ENCODE data around the gene PDZK1IP1.

The PDZK1IP1 gene, protein sequence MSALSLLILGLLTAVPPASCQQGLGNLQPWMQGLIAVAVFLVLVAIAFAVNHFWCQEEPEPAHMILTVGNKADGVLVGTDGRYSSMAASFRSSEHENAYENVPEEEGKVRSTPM

DNA sequence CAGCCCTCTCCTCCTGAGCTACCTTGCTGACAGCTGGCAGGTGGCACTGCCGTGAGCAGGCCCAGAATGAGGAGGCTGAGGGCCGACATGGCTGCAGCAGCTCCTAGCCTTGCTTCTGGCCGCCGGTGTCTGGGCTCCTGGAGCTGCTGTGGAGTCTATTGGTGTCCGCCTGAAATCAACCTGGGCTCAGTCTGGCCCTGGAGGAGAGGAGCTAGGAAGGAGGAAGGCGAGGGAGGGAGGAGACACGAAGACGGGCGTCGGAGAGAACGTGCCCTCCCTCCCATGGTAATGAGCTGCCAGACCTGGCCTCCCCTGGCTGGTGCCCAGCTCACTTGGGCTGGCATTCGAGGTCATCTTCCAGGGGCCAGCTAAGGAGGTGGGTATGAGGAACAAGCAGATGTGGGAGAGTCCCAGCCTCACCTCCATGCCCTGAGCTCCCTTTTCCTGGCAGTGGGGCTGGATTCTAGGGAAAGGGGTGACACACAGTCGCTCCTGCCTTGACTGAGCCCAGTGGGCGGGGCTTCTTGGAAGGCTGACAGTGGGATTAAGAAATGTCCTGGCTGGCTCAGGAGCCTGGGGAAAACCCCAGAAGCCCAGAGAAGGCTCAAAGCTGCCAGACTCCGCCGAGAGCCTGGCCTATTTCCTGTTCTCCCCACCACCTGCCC is at the start of gene PDZK1IP1:
Gene PDZK1IP1 (minus strand): TSS at position 193 of the 665 bp plus-strand sequence. CDS start 104 bp downstream, at position 89.
- peak; percentile 82 for DNase-seq (ENCODE audit: low spot score)

DNA sequence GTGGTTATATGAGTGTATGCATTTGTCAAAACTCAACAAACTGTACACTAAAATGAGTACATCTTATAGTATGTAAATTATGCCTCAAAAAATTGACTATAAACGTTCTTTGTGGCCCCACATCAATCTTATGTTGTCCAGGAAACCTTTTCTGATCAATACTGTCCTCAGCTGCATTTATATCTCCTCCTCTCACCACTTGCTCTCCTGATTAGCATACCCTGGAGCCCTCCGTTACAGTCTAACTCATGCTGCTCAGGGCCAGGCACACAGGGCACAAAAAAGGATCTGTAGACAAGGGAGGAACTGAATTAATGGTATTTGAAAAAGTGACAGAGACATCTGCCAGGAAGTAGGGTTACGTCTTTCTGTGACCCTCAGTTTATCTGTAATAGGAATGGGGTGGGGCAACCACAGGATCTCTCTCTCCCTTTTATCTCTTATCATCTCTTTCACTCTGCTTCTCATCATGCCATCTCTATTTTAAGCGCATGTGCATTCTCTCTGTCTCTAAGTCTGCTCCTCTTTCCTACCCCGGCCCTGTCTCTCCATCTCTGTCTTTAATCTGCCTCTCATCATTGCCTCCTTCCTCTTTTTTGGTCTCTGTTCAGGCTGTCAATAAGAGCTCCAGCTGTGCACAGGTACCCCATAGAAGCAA is 49.2 kb upstream of the PDZK1IP1 start:
- peak; percentile 47 for DNase-seq (ENCODE audit: low spot score)

DNA sequence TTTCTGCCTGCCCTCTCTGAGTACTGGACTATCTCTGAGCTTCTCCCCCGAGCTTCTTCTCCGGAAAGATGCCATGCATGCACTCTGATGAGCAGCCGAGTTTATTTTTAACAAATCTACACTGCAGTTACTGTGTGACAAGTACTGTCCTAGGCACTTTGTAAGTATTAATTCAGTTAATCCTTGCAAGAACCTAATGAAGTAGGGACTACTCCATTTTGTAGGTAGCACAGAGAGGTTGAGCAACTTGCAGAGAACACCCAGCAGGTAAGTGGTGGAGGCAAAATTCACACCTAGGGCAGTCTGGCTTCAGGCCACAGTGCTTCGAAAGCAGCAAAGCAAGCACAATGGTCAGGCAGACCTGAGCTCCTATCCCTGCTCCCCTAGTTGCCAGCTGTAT is 46.0 kb upstream of the PDZK1IP1 start:
- peak; percentile 32 for DNase-seq (ENCODE audit: low spot score)

DNA sequence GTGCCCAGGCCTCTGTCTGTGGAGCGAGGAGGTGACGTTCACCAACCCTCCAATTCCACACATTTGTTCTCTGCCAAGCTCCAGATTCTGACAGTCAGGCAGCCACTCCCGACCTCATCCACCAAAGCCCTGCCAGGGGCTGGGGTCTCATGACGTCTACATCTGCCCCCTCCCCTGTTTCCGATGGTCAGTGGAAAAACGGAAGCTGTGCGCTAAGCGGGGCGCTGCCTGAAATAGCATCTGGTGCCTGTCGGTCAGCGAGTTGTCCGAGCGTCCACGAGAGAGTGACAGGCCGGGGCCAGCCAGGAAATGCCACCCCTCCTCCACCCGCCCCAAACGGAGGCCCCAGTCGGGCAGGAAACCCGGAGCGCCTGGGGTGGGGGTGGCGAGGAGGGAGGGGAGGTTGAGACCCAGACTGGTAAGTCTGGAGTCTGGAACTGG is 45.4 kb upstream of the PDZK1IP1 start:
- no peak for DNase-seq (ENCODE audit: low spot score)

DNA sequence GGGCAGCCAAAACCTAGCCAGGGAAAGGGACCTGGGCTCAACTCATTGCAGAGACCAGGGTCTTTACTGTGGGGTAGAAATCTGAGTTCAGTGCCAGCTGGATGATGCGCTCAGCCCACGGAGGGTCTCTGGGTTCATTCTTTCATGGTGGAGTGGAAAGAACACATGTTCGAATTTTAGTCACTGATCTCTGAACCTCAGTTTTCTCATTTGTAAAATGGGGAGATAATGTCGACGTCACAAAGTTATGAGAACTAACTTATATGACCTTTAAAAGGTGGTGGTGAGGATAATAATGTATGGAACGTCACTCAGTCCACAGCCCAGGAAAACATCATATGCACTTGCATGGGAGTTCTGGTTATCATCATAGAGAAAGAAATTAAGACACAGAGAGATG is 43.4 kb upstream of the PDZK1IP1 start:
- peak; percentile 63 for DNase-seq (ENCODE audit: low spot score)

DNA sequence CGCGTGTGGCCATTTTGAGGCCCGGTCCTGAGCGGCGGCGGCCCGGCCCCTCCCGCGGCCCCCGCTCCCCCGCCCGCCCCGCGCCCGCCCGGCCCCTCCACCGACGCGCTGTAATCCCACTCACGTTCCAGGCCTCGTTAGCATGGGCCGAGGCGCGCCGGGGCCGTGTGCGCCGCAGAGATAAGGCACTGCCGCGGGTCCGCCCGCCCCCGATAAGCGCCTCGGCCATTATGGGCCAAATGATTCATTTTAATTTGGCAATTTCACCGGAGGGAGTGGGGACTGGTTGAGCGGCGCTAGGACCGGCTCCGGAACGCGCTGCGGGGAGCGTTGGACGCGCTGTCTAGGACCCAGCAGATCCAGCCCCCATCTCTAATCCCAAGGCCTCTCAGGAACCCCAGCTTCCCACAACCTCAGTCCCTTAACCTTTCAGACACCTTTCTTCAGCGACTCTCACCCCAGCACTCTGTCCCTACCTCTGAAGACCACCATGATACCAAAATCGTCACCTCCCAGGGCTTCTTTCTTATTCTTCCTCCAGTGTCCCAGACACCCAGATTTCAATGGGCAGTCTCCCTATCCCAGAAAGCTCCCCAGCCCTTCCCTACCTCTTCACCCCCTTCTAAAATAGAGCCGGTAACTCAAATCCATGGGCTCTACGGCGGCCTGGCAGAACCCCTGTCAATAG is 42.5 kb upstream of the PDZK1IP1 start, which contains the start of gene TAL1:
Gene TAL1 (minus strand): TSS at position 39 of the 688 bp plus-strand sequence. CDS start 6,337 bp downstream, outside the sequence.
- DNase-seq (ENCODE audit: low spot score) = peak; percentile 98

DNA sequence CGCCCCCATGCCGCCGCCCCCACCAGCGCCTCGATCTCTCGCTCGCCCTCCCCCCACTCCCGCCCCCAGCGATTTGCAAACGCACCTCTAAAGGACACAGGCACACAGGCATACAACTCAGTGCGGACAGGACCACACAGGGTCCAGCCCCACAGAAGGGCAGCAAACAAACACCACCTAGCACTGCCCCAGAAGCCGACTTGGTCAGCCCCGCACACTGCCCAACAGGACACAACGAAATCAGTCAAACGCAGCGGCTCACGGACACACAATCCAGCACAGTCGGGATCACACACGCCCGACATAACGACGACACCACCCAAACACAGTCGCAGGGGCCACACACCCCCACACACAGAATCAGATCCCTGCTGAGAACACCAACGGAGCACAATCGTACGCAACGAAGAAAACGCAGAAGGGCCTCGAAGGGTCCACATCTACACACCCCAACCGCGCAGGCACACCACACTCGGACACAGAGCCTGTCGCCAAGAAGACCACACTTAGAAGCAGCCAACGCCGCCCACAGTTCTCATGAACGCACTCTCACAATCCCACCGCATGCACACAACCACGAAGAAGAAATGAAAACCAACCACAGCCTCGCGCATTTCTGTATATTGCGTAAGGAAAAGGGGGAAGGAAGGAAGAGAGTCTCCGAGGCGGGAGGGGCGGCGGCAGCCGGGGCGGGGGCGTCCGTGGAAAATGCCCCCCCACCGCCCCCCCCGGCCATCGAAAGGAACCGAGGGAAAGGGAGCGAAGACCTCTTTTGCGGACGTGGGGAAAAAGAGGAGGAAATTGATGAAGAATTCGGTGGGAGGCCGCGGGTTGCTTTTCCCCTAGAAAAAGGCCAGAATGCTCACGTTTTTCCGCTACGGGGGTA is 41.7 kb upstream of the PDZK1IP1 start:
- peak; percentile 75 for DNase-seq (ENCODE audit: low spot score)

DNA sequence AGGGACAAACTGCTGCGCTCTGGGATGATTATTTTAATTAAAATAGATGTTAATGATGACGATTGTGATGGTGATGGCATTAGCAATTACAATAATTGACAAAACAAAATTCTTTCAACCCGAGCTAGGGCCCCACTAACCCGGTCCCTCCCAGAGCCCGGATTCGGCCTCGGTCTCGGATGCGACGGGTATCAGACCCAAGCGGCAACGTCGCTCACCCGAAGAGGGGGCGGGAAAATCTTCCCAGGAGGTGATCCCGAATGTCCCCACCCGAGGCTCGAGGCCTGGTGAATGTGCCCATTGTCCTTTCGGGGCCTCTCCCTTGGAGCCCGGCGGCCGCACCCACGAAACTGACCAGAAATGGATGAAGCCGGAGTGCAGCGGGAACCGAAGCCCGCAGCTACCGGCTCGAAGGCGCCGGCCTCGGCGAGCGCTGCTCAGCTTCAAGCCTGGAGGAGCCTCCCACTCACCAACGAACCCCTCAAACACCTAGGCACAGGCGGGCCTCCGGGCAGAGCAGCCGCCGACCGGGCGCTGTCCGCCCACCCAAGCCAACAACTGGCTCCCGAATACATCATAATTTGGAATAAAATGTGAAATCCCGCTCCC is 41.0 kb upstream of the PDZK1IP1 start:
- DNase-seq (ENCODE audit: low spot score) = peak; percentile 60

DNA sequence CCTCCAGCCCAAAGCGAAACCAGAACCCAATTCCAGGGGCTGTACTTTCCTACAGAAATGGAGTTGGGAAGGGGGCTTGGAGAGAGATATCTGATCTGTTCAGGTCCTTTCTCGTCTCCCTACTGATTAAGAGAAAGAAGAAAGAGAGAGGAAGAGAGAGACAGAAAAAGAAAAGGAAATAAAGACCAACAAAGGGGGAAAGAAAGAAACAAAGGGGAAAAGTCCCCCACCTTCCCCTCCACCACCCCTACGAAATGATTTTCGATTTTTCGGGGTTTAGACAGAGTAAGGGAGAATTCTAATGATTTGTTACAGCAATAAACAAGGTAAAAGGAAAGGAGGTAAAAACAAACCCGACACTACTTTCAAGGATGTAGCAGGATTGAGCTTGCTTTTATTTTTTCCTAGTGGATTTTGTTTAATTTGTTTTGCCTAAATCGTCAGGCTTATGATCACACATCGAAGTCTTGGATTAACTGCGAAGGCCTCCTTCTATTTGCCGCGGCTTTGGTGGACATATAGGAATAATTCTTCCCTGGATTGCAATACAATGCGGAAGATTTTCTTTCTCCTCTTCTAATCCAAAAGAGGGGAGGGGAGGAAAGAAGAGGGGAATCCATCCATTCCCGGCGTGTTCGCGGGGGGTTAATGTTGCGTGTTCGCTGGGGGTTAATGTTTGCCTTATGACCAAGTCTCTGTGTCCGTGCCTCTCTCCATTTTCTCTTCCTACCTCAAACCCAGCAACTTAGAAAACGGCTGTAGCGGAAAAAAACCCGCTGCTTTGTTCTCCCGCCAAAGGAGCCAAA is 40.3 kb upstream of the PDZK1IP1 start:
- DNase-seq (ENCODE audit: low spot score) = peak; percentile 51

DNA sequence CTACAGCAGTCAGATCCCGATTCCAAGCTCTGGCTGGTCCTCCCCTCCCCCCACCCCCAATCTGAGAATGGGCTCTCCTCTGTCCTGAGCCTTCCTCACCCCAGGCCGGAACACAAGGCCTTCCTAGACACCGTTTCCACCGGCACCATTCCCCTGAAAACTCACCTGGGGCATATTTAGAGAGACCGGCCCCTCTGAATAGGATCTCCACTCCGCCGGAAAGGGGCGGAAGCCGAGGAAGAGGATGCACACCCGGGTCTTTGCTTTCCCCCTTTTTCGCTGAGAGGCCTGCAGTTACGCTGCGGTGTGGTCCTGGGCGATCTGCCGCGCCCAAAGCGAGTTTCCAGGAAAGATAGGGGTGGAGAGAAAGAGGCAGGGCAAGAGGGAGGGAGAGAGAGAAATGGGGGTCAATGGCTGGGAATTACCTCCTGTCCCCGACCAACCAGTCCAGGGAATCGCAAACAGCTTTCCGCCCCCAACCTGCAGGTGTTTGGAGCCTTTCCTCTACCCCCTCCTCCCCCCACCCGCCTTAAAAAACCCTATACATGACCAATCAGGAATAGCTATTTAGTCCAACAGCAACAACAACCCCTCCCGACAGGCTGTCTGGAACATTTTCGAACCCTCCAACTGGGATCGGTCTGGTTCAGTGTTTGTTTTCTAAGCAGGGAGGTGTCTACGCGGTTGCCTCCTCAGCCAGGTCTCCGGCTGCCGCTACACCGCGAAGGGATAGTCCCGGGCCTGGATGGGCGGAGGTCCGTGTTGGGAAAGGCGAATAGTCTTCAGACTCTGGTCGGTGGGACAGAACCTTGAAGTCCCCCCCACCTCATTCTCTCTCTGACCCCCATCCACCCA is 39.4 kb upstream of the PDZK1IP1 start:
- DNase-seq (ENCODE audit: low spot score) = peak; percentile 87

DNA sequence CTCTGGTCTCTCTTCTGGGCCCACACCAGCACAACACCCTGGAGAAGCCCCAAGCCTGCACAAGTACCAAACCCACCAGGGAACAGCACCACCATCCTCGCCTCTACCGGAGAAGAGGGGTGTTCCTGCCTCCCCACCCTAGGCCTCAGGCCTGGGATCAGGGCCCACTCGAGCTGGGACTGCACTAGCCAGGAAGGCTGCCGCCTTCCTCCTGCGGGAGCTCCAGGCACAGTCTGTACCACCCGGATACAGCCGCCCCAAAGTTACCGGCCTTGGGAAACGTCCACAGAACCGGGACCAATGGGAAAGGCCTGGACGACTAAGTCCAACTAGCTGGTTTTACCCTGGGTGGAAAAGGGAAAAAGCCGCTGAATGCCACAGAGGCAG is 38.8 kb upstream of the PDZK1IP1 start:
- DNase-seq (ENCODE audit: low spot score) = no peak

DNA sequence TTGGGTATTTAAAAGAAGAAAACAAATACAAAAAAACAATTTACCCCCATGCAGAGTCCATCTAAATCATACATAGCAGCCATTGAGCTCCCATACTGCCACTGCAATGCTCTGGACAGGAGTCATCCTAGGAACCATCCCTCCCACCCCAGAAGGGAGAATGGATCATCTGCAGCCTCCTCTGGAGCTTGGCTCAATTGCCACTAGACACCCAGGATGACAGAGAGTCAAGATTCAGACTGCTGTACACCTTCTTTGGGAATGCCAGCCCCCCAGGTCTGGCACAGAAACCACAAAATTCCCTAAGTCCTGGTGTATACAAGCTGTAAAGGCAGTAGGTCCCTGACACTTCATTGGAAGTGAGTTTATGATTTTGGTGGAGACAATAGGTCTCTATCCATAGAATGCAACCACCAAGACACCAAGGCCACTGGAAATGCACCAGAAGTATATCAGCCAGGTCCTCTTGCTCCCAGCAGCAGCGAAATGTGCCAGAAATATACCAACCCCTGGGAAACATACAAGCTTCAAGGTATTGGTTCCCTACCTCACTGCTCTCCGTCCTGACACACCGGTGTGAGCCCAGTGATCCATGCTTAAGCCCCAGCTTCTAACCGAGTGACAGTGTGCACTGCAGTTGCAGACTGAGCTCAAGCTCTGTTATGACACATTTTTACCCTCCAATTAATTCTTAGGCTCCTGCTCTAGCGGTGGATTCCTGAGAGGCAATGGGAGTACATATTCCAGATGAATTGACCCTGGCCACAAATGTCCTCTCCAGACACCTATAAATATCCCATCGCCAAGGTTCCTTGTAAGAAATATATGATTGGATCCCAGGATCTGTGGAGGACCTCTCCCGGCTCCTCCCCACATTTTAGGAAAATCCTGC is 37.8 kb upstream of the PDZK1IP1 start:
- DNase-seq (ENCODE audit: low spot score) = peak; percentile 54

DNA sequence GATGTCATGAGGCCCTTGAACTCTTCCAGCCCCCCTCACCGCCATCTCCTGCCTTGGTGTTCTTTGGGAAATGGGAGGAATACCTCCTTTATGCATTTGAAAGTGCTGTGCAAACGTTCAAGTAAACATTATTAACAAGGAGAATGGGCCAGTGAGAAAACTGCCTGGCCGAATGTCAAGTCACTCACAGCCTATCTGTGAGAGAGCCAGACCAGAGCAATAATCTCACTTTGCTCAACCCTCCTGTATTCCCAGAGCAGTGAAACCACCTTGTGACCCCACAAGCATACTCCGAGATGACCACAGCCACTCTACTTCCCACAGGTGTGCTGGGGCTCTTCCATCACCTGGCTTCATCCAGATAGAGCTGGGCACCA is 37.0 kb upstream of the PDZK1IP1 start:
- peak; percentile 65 for DNase-seq (ENCODE audit: low spot score)

DNA sequence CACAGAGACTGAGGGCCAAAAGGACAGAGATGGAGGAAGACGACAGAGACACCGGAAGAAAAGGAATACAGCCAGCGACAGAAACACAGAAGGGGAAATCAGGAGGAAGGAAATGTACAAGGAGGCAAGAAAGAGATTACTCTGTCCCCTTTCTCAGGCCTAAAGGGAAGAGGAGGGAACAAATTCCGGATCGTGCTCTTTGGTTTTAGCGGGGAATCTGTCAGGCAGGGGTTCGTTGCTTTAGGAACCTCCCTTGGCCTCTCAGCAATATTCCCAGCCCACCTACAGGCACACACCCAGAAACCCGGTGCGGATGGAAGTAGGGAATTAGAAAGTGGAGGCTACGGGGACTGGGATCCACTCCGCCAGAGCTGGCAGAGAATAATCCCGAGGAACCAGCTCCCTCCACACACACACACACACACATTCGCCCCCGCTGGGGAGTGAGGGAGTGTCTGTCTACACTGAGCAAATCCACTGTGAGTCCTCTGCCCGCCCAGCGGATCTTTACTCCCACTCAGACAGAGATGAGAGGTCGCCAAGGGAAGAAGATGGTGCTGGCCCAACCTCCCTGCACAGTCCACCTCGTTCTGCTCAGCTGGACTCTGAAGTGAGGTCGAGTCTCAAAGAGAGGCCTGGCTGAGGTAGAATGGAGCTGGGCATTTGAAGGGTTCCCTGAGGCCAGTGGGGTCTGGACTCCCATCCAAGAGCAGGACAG is 36.4 kb upstream of the PDZK1IP1 start:
- DNase-seq (ENCODE audit: low spot score) = peak; percentile 65

DNA sequence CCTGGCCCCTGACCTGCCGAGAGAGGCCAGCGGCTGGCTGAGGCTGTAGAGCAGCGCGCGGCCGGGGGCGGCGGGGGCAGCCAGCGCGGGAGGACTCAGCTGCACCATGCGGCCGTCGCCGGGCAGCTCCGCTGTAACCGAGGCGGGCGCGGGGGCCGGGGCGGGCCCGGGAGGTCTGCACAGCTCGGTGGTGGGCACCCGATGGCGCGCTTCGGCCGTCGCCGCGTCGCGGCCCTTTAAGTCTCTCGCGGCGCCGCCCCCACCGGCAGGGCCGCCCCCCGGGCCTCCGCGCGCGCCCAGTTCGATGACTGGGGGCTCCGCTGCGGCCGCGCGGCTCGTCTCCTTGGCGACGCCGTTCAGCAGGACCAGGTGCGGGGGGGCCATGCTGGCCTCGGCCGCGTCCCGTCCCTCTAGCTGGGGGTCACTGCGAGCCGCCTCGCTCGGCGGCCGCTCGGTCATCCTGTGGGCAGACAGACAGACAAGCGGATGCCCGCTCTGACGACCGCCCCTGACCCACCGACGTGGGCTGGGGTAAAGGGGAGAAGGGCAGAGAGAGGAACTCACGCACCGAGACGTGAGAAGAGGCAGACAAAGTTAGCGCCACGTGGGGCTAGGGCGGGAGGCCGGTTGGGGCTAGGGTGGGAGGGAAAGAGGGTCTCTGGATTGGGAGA is 35.7 kb upstream of the PDZK1IP1 start:
- no peak for DNase-seq (ENCODE audit: low spot score)

DNA sequence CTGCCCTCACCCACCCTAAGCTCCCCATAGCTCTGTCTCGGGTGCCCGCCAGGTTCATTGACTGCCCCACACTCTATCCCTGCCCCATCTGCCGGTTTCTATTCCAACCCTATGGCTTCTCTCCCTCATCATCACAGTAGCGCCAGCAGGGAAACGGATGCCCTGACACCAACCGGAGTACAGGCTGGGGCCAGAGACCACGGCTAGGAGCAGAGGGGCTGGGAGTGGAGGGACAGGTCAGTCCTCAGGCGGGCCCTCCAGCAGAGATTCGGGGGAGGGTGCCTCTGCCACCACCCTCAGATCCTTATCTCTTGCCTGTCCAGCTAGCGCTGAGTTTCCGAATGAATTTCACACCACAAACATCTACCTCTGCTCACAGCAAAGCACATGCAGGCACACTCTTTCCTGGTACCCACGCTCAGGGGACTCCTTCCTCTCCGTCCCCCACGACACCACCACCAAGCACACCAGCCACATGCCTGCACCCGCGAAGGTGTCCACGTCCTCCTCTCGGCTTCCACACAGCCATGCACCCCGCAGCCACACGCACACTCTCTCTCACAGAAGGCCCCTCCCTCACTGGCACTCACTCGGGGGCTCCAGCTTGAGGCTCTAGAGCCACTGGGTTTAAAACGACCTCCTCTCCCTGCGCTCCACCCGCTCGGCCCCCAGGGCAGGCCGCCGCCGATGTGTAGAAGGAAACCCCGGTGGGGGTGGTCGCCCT is 35.0 kb upstream of the PDZK1IP1 start:
- DNase-seq (ENCODE audit: low spot score) = peak; percentile 48

Data from hematopoietic multipotent progenitor cell treated with erythropoietin and hydrocortisone succinate and interleukin-3 and kit ligand, for 15 days (in vitro differentiated cells).